G401 (cell line): ENCODE measurements around the gene DNAH17. TPM values are rescaled to one million over a fixed set of nuclear protein-coding genes. Genes with fewer than 3 reads are reported as not detected.

Experiments used
- DNase-seq: peaks from one replicate; pipeline ENCODE4 v3.0.0-alpha.2; 2015; ENCODE audit warnings: low spot score
- in situ Hi-C: cut with HindIII; loops from 2 replicates; pipeline ENCODE4 v1.10.0; 2016; ENCODE audit warnings: low sequenced_read_pairs, mixed read lengths
- total RNA-seq: library from RNA; depleted of rRNA; stranded (reverse); fragments of >200 nt; shearing (Covaris generic); gene quantifications from 2 replicates; pipeline ENCODE4 v1.2.3, GENCODE V29; 2014

DNAH17 gene
- total RNA-seq, 1 experiment from 2014 or later = not detected

GRCh38 chr17:78448356-78448993, 128.7 kb downstream of the DNAH17 start:
- DNase-seq = no peak
- in situ Hi-C loops = loop anchor here (25.0 kb wide), 1 partner anchor 186 kb away; no protein-coding TSS in a partner anchor

GRCh38 chr17:78446833-78447232, 130.4 kb downstream of the DNAH17 start:
- in situ Hi-C loops = loop anchor here (25.0 kb wide), 1 partner anchor 185 kb away; no protein-coding TSS in a partner anchor
- DNase-seq = no peak

- DNase-seq = no peak
These were observed 132.8 kb downstream of the DNAH17 start for GRCh38 chr17:78444392-78444791.

GRCh38 chr17:78442648-78443218, 134.5 kb downstream of the DNAH17 start:
- in situ Hi-C loops = loop anchor here (25.0 kb wide), 1 partner anchor 180 kb away; no protein-coding TSS in a partner anchor
- DNase-seq = no peak

More at GRCh38 chr17:78444392-78444791, 132.8 kb downstream of the DNAH17 start:
- in situ Hi-C loops = loop anchor here (25.0 kb wide), 1 partner anchor 182 kb away; no protein-coding TSS in a partner anchor

- in situ Hi-C loops = loop anchor here (25.0 kb wide), 1 partner anchor 179 kb away; no protein-coding TSS in a partner anchor
- no peak for DNase-seq
These were observed 135.8 kb downstream of the DNAH17 start for GRCh38 chr17:78441271-78441971.

- in situ Hi-C loops = loop anchor here (25.0 kb wide), 1 partner anchor 177 kb away; no protein-coding TSS in a partner anchor
- DNase-seq = no peak
These were observed 138.4 kb downstream of the DNAH17 start for GRCh38 chr17:78438694-78439325.

GRCh38 chr17:78438271-78438691, 138.9 kb downstream of the DNAH17 start:
- no peak for DNase-seq
- in situ Hi-C loops = loop anchor here (25.0 kb wide), 1 partner anchor 176 kb away; no protein-coding TSS in a partner anchor

- in situ Hi-C loops = loop anchor here (25.0 kb wide), 1 partner anchor 175 kb away; no protein-coding TSS in a partner anchor
- no peak for DNase-seq
These were observed 139.6 kb downstream of the DNAH17 start for GRCh38 chr17:78437508-78438169.

GRCh38 chr17:78435330-78436005, 141.7 kb downstream of the DNAH17 start:
- no peak for DNase-seq
- in situ Hi-C loops = loop anchor here (25.0 kb wide), 1 partner anchor 173 kb away; no protein-coding TSS in a partner anchor

- no peak for DNase-seq
These were observed 142.5 kb downstream of the DNAH17 start for GRCh38 chr17:78434455-78435329.

GRCh38 chr17:78433780-78434335, 143.3 kb downstream of the DNAH17 start:
- DNase-seq = no peak
- in situ Hi-C loops = loop anchor here (25.0 kb wide), 1 partner anchor 172 kb away; no protein-coding TSS in a partner anchor

More at GRCh38 chr17:78434455-78435329, 142.5 kb downstream of the DNAH17 start:
- in situ Hi-C loops = loop anchor here (25.0 kb wide), 1 partner anchor 172 kb away; no protein-coding TSS in a partner anchor

GRCh38 chr17:78433013-78433727, 144.0 kb downstream of the DNAH17 start:
- DNase-seq = no peak
- in situ Hi-C loops = loop anchor here (25.0 kb wide), 1 partner anchor 171 kb away; no protein-coding TSS in a partner anchor

GRCh38 chr17:78432226-78433012, 144.8 kb downstream of the DNAH17 start:
- in situ Hi-C loops = loop anchor here (25.0 kb wide), 1 partner anchor 170 kb away; no protein-coding TSS in a partner anchor
- DNase-seq = no peak

- DNase-seq = no peak
- in situ Hi-C loops = loop anchor here (25.0 kb wide), 1 partner anchor 169 kb away; no protein-coding TSS in a partner anchor
These were observed 145.6 kb downstream of the DNAH17 start for GRCh38 chr17:78431692-78431958.

GRCh38 chr17:78430892-78431691, 146.1 kb downstream of the DNAH17 start:
- DNase-seq = no peak
- in situ Hi-C loops = loop anchor here (25.0 kb wide), 1 partner anchor 169 kb away; no protein-coding TSS in a partner anchor
